Smooth muscle cell (in vitro differentiated cells): ENCODE measurements around the gene AGAP9. TPM values are rescaled to one million over a fixed set of nuclear protein-coding genes. Genes with fewer than 3 reads are reported as not detected.

Source experiments
- DNase-seq: peaks from one replicate; lab custom pipeline; 2025; ENCODE audit not compliant: unreplicated experiment; lab: John Stamatoyannopoulos, UW
- H2AFZ ChIP-seq: fragments of 200-600 bp; sonication (generic); 2 replicates; pipeline ENCODE4 v1.6.0; 2016; ENCODE audit warnings: antibody characterized with exemption, low read depth, mild to moderate bottlenecking
- H3F3A ChIP-seq: fragments of 200-600 bp; sonication (generic); 2 replicates; pipeline ENCODE4 v1.6.0; 2017; ENCODE audit warnings: antibody characterized with exemption, low read depth
- H3K27ac ChIP-seq: fragments of 200-600 bp; sonication (generic); 2 replicates; pipeline ENCODE4 v1.5.1; 2016; ENCODE audit warnings: low read depth, mild to moderate bottlenecking
- H3K27me3 ChIP-seq: fragments of 200-600 bp; sonication (generic); 2 replicates; pipeline ENCODE4 v1.6.1; 2016; ENCODE audit warnings: low read depth, mild to moderate bottlenecking
- H3K36me3 ChIP-seq: fragments of 200-600 bp; sonication (generic); 2 replicates; pipeline ENCODE4 v1.5.1; 2016; ENCODE audit warnings: low read depth
- H3K4me1 ChIP-seq: fragments of 200-600 bp; sonication (generic); 2 replicates; pipeline ENCODE4 v1.5.1; 2016; ENCODE audit warnings: low read depth
- H3K4me2 ChIP-seq: fragments of 200-600 bp; sonication (generic); 2 replicates; pipeline ENCODE4 v1.6.0; 2016; ENCODE audit warnings: mild to moderate bottlenecking
- H3K4me3 ChIP-seq: fragments of 200-600 bp; sonication (generic); 2 replicates; pipeline ENCODE4 v1.5.1; 2016; ENCODE audit warnings: mild to moderate bottlenecking
- H3K79me2 ChIP-seq: fragments of 200-600 bp; sonication (generic); 2 replicates; pipeline ENCODE4 v1.6.0; 2016; ENCODE audit warnings: low read depth, mild to moderate bottlenecking
- H3K9ac ChIP-seq: fragments of 200-600 bp; sonication (generic); 2 replicates; pipeline ENCODE4 v1.6.0; 2016; ENCODE audit warnings: low read depth
- H3K9me3 ChIP-seq: fragments of 200-600 bp; sonication (generic); replicated peaks from 2 replicates; pipeline ENCODE4 v1.5.1; 2016; ENCODE audit warnings: low read depth
- H4K20me1 ChIP-seq: fragments of 200-600 bp; sonication (generic); 2 replicates; pipeline ENCODE4 v1.6.0; 2016; ENCODE audit warnings: low read depth
- WGBS: methylation state at CpG from one replicate; pipeline ENCODE4 v1.1.7; 2016; ENCODE audit warnings: low lambda C conversion rate; 5-methylcytosine and 5-hydroxymethylcytosine counted together
- polyA plus RNA-seq: library from polyadenylated mRNA; unstranded; fragments of >200 nt; fragmentation: Nextera tagmentation; extraction: Ambion mirVana; gene quantifications from 2 replicates; pipeline ENCODE4 v1.2.1, GENCODE V29; 2016
- small RNA-seq: library from RNA; depleted of rRNA; stranded (forward); fragments of <200 nt; gene quantifications from one replicate; pipeline ENCODE3, GENCODE V24; 2014
- total RNA-seq: library from RNA; depleted of rRNA; stranded (reverse); fragments of >200 nt; gene quantifications from 2 replicates; pipeline ENCODE4 v1.2.3, GENCODE V29; 2014
- TF ChIP-seq, protein P1 (sequence below): fragments of 200-600 bp; sonication (generic); IDR thresholded peaks from 2 replicates; pipeline ENCODE4 v1.5.1; 2017; ENCODE audit warnings: borderline replicate concordance, mild to moderate bottlenecking, antibody characterized with exemption; ENCODE audit not compliant: insufficient read depth, poor library complexity, severe bottlenecking

AGAP9 gene
- total and polyA plus RNA-seq, 2 experiments from 2014 or later = 2.6 to 5.3 TPM

- Histone ChIP-seq H3K4me2 (no peak overlapping the region), H3K4me3 (no peak overlapping the region), H3K9ac (no peak overlapping the region), H3K27ac (no peak overlapping the region), H3F3A (no peaks in the 10 kb centered on the region), H4K20me1 (no peaks in the 10 kb centered on the region), H3K9me3 (no peaks in the 10 kb centered on the region), H3K36me3 (no peaks in the 10 kb centered on the region), H2AFZ (no peak overlapping the region), H3K79me2 (no peaks in the 10 kb centered on the region), H3K27me3 (no peaks in the 10 kb centered on the region), H3K4me1 (no peaks in the 10 kb centered on the region)
- no peak for DNase-seq
- TF ChIP-seq, protein P1, sequence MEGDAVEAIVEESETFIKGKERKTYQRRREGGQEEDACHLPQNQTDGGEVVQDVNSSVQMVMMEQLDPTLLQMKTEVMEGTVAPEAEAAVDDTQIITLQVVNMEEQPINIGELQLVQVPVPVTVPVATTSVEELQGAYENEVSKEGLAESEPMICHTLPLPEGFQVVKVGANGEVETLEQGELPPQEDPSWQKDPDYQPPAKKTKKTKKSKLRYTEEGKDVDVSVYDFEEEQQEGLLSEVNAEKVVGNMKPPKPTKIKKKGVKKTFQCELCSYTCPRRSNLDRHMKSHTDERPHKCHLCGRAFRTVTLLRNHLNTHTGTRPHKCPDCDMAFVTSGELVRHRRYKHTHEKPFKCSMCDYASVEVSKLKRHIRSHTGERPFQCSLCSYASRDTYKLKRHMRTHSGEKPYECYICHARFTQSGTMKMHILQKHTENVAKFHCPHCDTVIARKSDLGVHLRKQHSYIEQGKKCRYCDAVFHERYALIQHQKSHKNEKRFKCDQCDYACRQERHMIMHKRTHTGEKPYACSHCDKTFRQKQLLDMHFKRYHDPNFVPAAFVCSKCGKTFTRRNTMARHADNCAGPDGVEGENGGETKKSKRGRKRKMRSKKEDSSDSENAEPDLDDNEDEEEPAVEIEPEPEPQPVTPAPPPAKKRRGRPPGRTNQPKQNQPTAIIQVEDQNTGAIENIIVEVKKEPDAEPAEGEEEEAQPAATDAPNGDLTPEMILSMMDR = no peak
- 89% methylated on average over 7 of the region's 7 CpGs for WGBS
Measured at GRCh38 chr10:47451998-47452494, 71.4 kb downstream of the AGAP9 start.

Small RNAs within 50 kb of the gene (small RNA-seq; reads per million reads assigned to genes)
- gene AL591684.3 (not detected), gene RNA5SP312 (not detected)

Other genes with a start within 250 kb of the AGAP9 start
- gene GDF10, start 223.4 kb downstream of the AGAP9 start, total RNA-seq = 0.58 and 1.4 TPM in 2 replicates
- gene GDF10, start 223.4 kb downstream of the AGAP9 start, polyA plus RNA-seq = 1.2 and 1.5 TPM in 2 replicates
- gene GDF2, start 201.2 kb downstream of the AGAP9 start, total RNA-seq = not detected in 2 replicates
- gene GDF2, start 201.2 kb downstream of the AGAP9 start, polyA plus RNA-seq = 1.3 TPM in 1 of 2 replicates, not detected in the other
- gene RBP3, start 175.3 kb downstream of the AGAP9 start, total RNA-seq = not detected in 2 replicates
- gene RBP3, start 175.3 kb downstream of the AGAP9 start, polyA plus RNA-seq = not detected in 2 replicates
- 0.31 and 1.1 TPM in 2 replicates for gene ZNF488, start 139.3 kb downstream of the AGAP9 start, total RNA-seq
- 3.1 TPM in 1 of 2 replicates, not detected in the other for gene ZNF488, start 139.3 kb downstream of the AGAP9 start, polyA plus RNA-seq
- 50.1 and 55.1 TPM in 2 replicates for gene ANXA8, start 39.5 kb downstream of the AGAP9 start, total RNA-seq
- gene ANXA8, start 39.5 kb downstream of the AGAP9 start, polyA plus RNA-seq = 17.1 and 80.1 TPM in 2 replicates
- gene FAM25G, start 31.9 kb downstream of the AGAP9 start, total RNA-seq = not detected in 2 replicates
- gene FAM25G, start 31.9 kb downstream of the AGAP9 start, polyA plus RNA-seq = not detected in 2 replicates
- 0.36 and 2.5 TPM in 2 replicates for gene SYT15B, start 240.0 kb upstream of the AGAP9 start, total RNA-seq
- 0.33 TPM in 1 of 2 replicates, not detected in the other for gene SYT15B, start 240.0 kb upstream of the AGAP9 start, polyA plus RNA-seq